Keratinocyte (primary cell): ENCODE measurements around the gene C16orf86. TPM values are rescaled to one million over a fixed set of nuclear protein-coding genes. Genes with fewer than 3 reads are reported as not detected.

Experiments
- DNase-seq: peaks from one replicate; pipeline ENCODE4 v3.0.0-alpha.2; 2011; ENCODE audit warnings: low read depth, missing footprints, low spot score
- FAIRE-seq: peaks from 2 replicates; lab custom pipeline; 2011; peaks lifted over from hg19 to GRCh38; lab: Jason Lieb, UNC
- H2AFZ ChIP-seq: 2 replicates; pipeline ENCODE4 v1.6.0; 2012; ENCODE audit warnings: low read length, control low read depth, inconsistent platforms; ENCODE audit not compliant: control insufficient read depth
- H3K27ac ChIP-seq: 2 replicates; pipeline ENCODE4 v1.5.1; 2011; ENCODE audit warnings: low read length; ENCODE audit not compliant: control insufficient read depth, insufficient read depth
- H3K27me3 ChIP-seq: 3 replicates; pipeline ENCODE4 v1.6.0; 2011; ENCODE audit warnings: low read length; ENCODE audit not compliant: control insufficient read depth, insufficient read depth; ENCODE audit errors: extremely low read depth
- H3K36me3 ChIP-seq, 2 experiments: 2 replicates in 1 of 2; 3 replicates in 1 of 2; pipeline ENCODE4 v1.5.1; 2011; ENCODE audit warnings: low read length in 2 of 2, mild to moderate bottlenecking in 1 of 2; ENCODE audit not compliant: control insufficient read depth in 2 of 2, insufficient read depth in 2 of 2; ENCODE audit errors: extremely low read depth in 1 of 2
- H3K4me1 ChIP-seq: 3 replicates; pipeline ENCODE4 v1.5.1; 2011; ENCODE audit warnings: low read length; ENCODE audit not compliant: control insufficient read depth, insufficient read depth; ENCODE audit errors: extremely low read depth
- H3K4me2 ChIP-seq: 3 replicates; pipeline ENCODE4 v1.6.0; 2011; ENCODE audit warnings: low read depth, low read length; ENCODE audit not compliant: control insufficient read depth, insufficient read depth; ENCODE audit errors: extremely low read depth
- H3K4me3 ChIP-seq, 3 experiments: fragments of 200-600 bp in 1 of 3; sonication (generic) in 1 of 3; 2 replicates in 2 of 3; 3 replicates in 1 of 3; pipeline ENCODE4 v1.5.1; 2011 to 2016; ENCODE audit warnings: low read length in 3 of 3, mild to moderate bottlenecking in 3 of 3, control low read depth in 2 of 3, inconsistent platforms in 1 of 3, low read depth in 1 of 3, mixed read lengths in 1 of 3, mixed run types in 1 of 3, moderate library complexity in 1 of 3; ENCODE audit not compliant: control insufficient read depth in 2 of 3, insufficient read depth in 2 of 3; ENCODE audit errors: extremely low read depth in 1 of 3
- H3K79me2 ChIP-seq: 2 replicates; pipeline ENCODE4 v1.6.0; 2012; ENCODE audit warnings: low read length; ENCODE audit not compliant: control insufficient read depth, insufficient read depth
- H3K9ac ChIP-seq: 3 replicates; pipeline ENCODE4 v1.6.0; 2011; ENCODE audit warnings: low read length; ENCODE audit not compliant: control insufficient read depth, insufficient read depth; ENCODE audit errors: extremely low read depth
- H3K9me1 ChIP-seq: 3 replicates; pipeline ENCODE4 v1.6.0; 2011; ENCODE audit warnings: low read length; ENCODE audit not compliant: control insufficient read depth, insufficient read depth; ENCODE audit errors: extremely low read depth
- H3K9me3 ChIP-seq: 2 replicates; pipeline ENCODE4 v1.5.1; 2012; ENCODE audit warnings: low read depth, low read length; ENCODE audit not compliant: control insufficient read depth
- H4K20me1 ChIP-seq: 3 replicates; pipeline ENCODE4 v1.6.0; 2011; ENCODE audit warnings: low read length; ENCODE audit not compliant: control insufficient read depth, insufficient read depth; ENCODE audit errors: extremely low read depth
- CTCF ChIP-seq, 3 experiments: IDR thresholded peaks in 1 of 3; conservative IDR thresholded peaks in 1 of 3; optimal IDR thresholded peaks in 1 of 3; 2 replicates in 2 of 3; 3 replicates in 1 of 3; pipeline versions ENCODE3 to v1.5.1; 2011; ENCODE audit warnings: low read length in 3 of 3, mild to moderate bottlenecking in 3 of 3, moderate library complexity in 2 of 3, control low read depth in 1 of 3, inconsistent platforms in 1 of 3; ENCODE audit not compliant: insufficient read depth in 2 of 3; ENCODE audit errors: extremely low read depth in 1 of 3
- EZH2 ChIP-seq: IDR thresholded peaks from one replicate; pipeline ENCODE4 v1.6.1; 2012; ENCODE audit warnings: inconsistent platforms, mild to moderate bottlenecking, low read length, moderate library complexity
- dilution Hi-C: fragments of 300-500 bp; cut with MboI; formaldehyde crosslinking; loops from one replicate; pipeline ENCODE4 v1.7.0; 2020; ENCODE audit warnings: low sequenced_read_pairs; ENCODE audit not compliant: extremely low pct_ligation_motif_present
- polyA plus RNA-seq, 5 experiments: library from polyadenylated mRNA; depleted of rRNA in 3 of 5; stranded (reverse) in 3 of 5; stranded (forward) in 1 of 5; unstranded in 1 of 5; fragments of >200 nt; gene quantifications; 1 replicate in 1 of 5; 2 replicates in 3 of 5; 3 replicates in 1 of 5; pipeline versions ENCODE4 v1.2.1 to v1.2.3, GENCODE V29; 2011 to 2012; ENCODE audit warnings: missing spikeins in 2 of 5, low read depth in 1 of 5, low replicate concordance in 1 of 5

The C16orf86 gene
- polyA plus RNA-seq, 1 donor (not counting 4 experiments of a cell fraction or from before 2014, with no cell fraction given), result 0.17 TPM

- Histone ChIP-seq H3K27ac (no peak overlapping the region), H3K4me2 (no peak overlapping the region), H4K20me1 (no peaks in the 10 kb centered on the region), H3K9me3 (no peaks in the 10 kb centered on the region), H3K4me1 (peaks cover 15% of the 10 kb centered on the region), H3K9me1 (no peaks in the 10 kb centered on the region), H3K79me2 (no peaks in the 10 kb centered on the region), H3K27me3 (no peaks in the 10 kb centered on the region), H2AFZ (no peak overlapping the region), H3K9ac (no peak overlapping the region), H3K4me3 (no peak overlapping the region), H3K36me3 (no peaks in the 10 kb centered on the region)
- no peak for TF ChIP-seq EZH2
- peak in 2 of 3 experiments; percentile 22 to 32 for TF ChIP-seq CTCF (optimal IDR thresholded peaks at IDR 0.05 in 1 of 3, IDR thresholded peaks at IDR 0.05 in 1 of 3, conservative IDR thresholded peaks at IDR 0.05 in 1 of 3; ENCODE audit: extremely low read depth in 1 of 3, insufficient read depth in 2 of 3, low read length in 3 of 3)
- dilution Hi-C loops, result no loop called here
- no peak for FAIRE-seq
- no peak for DNase-seq
Measured at GRCh38 chr16:67668495-67669157, 2.0 kb downstream of the C16orf86 start.

- Histone ChIP-seq H2AFZ (no peak overlapping the region), H3K79me2 (no peaks in the 10 kb centered on the region), H3K4me1 (peaks cover 16% of the 10 kb centered on the region), H3K27ac (no peak overlapping the region), H3K9me1 (no peaks in the 10 kb centered on the region), H3K4me2 (no peak overlapping the region), H3K9ac (no peak overlapping the region), H3K4me3 (no peak overlapping the region), H3K27me3 (no peaks in the 10 kb centered on the region), H3K9me3 (no peaks in the 10 kb centered on the region), H4K20me1 (no peaks in the 10 kb centered on the region), H3K36me3 (peaks cover 0 to 2% of the 10 kb centered on the region in 2 experiments)
- dilution Hi-C loops, result no loop called here
- no peak for DNase-seq
- no peak for FAIRE-seq
- TF ChIP-seq CTCF (optimal IDR thresholded peaks at IDR 0.05 in 1 of 3, IDR thresholded peaks at IDR 0.05 in 1 of 3, conservative IDR thresholded peaks at IDR 0.05 in 1 of 3; ENCODE audit: extremely low read depth in 1 of 3, insufficient read depth in 2 of 3, low read length in 3 of 3), result no peak
- no peak for TF ChIP-seq EZH2
Measured at GRCh38 chr16:67669499-67670101, 3.0 kb downstream of the C16orf86 start.
